HG03469 (cell line): ENCODE data around the gene SEMA3C.

Source experiments
- ATAC-seq: cut with Tn5 transposase; IDR thresholded peaks from one replicate; pipeline ENCODE4 v1.9.1; 2021; ENCODE audit warnings: mild to moderate bottlenecking, moderate library complexity, moderate number of reproducible peaks; ENCODE audit not compliant: unreplicated experiment

Gene SEMA3C

GRCh38 chr7:80829527-80829926 lies 89.3 kb downstream of the SEMA3C start:
- ATAC-seq: no peak

- ATAC-seq: no peak
These were observed 91.6 kb downstream of the SEMA3C start for GRCh38 chr7:80827239-80827633.

- ATAC-seq: no peak
These were observed 92.2 kb downstream of the SEMA3C start for GRCh38 chr7:80826520-80827238.

GRCh38 chr7:80825499-80825898 lies 93.4 kb downstream of the SEMA3C start:
- ATAC-seq: no peak

GRCh38 chr7:80824253-80824652 lies 94.6 kb downstream of the SEMA3C start:
- ATAC-seq: no peak

- no peak for ATAC-seq
These were observed 95.8 kb downstream of the SEMA3C start for GRCh38 chr7:80823057-80823456.

- no peak for ATAC-seq
These were observed 97.0 kb downstream of the SEMA3C start for GRCh38 chr7:80821771-80822319.

GRCh38 chr7:80819503-80819902 lies 99.3 kb downstream of the SEMA3C start:
- ATAC-seq: no peak

GRCh38 chr7:80818181-80818580 lies 100.7 kb downstream of the SEMA3C start:
- ATAC-seq: no peak

- no peak for ATAC-seq
These were observed 102.0 kb downstream of the SEMA3C start for GRCh38 chr7:80816806-80817205.

GRCh38 chr7:80815733-80816132 lies 103.1 kb downstream of the SEMA3C start:
- no peak for ATAC-seq

- ATAC-seq: no peak
These were observed 109.3 kb downstream of the SEMA3C start for GRCh38 chr7:80809545-80809944.

- ATAC-seq: no peak
These were observed 111.5 kb downstream of the SEMA3C start for GRCh38 chr7:80807166-80807900.

GRCh38 chr7:80806663-80807062 lies 112.2 kb downstream of the SEMA3C start:
- ATAC-seq: no peak

GRCh38 chr7:80804589-80804988 lies 114.3 kb downstream of the SEMA3C start:
- no peak for ATAC-seq

GRCh38 chr7:80802527-80802926 lies 116.3 kb downstream of the SEMA3C start:
- ATAC-seq: no peak

- ATAC-seq: no peak
These were observed 123.9 kb downstream of the SEMA3C start for GRCh38 chr7:80794631-80795573.

GRCh38 chr7:80791509-80791929 lies 127.3 kb downstream of the SEMA3C start:
- ATAC-seq: no peak

GRCh38 chr7:80790877-80791276 lies 128.0 kb downstream of the SEMA3C start:
- no peak for ATAC-seq

GRCh38 chr7:80787721-80788120 lies 131.1 kb downstream of the SEMA3C start:
- no peak for ATAC-seq

GRCh38 chr7:80785961-80786536 lies 132.8 kb downstream of the SEMA3C start:
- ATAC-seq: no peak
